Esophagus squamous epithelium (tissue), 5 donors: Measurements from ENCODE around the gene SERGEF. TPM values are rescaled to one million over a fixed set of nuclear protein-coding genes. Genes with fewer than 3 reads are reported as not detected.

Experiments
- DNase-seq: peaks from one replicate; lab custom pipeline; 2025; lab: John Stamatoyannopoulos, UW
- H3K27ac ChIP-seq, 4 donors: fragments of 200-600 bp; sonication (generic); one replicate each; pipeline ENCODE4 v1.5.1; 2016 to 2019; ENCODE audit warnings: mild to moderate bottlenecking in 1 of 4
- H3K27me3 ChIP-seq, 4 donors: fragments of 200-600 bp; sonication (generic); 1 replicate in 3 of 4; 2 replicates in 1 of 4; pipeline versions ENCODE4 v1.5.1 to v1.6.0; 2017 to 2021; ENCODE audit warnings: antibody characterized with exemption in 1 of 4
- H3K36me3 ChIP-seq, 3 donors: fragments of 200-600 bp; sonication (generic); one replicate each; pipeline ENCODE4 v1.5.1; 2016 to 2019
- H3K4me1 ChIP-seq, 3 donors: fragments of 200-600 bp; sonication (generic); one replicate each; pipeline ENCODE4 v1.5.1; 2017 to 2019
- H3K4me3 ChIP-seq, 4 donors: fragments of 200-600 bp; sonication (generic); 1 replicate in 3 of 4; 2 replicates in 1 of 4; pipeline ENCODE4 v1.5.1; 2016 to 2019; ENCODE audit warnings: mild to moderate bottlenecking in 2 of 4, moderate library complexity in 1 of 4
- H3K9me3 ChIP-seq, 3 donors: fragments of 200-600 bp; sonication (generic); one replicate each; pipeline ENCODE4 v1.5.1; 2016 to 2019
- POLR2A ChIP-seq, 4 donors: fragments of 450-650 bp; IDR thresholded peaks; one replicate each; pipeline ENCODE4 v1.6.1; 2017; ENCODE audit warnings: antibody characterized with exemption in 4 of 4, mild to moderate bottlenecking in 4 of 4, moderate library complexity in 3 of 4
- WGBS, 2 donors: methylation state at CpG; one replicate each; pipeline ENCODE4 v1.1.5; 2018; 5-methylcytosine and 5-hydroxymethylcytosine counted together
- intact Hi-C: fragments of 100-400 bp; cut with DNase I; formaldehyde crosslinking; loops from one replicate; pipeline ENCODE4 v1.15.0; 2022
- total RNA-seq, 4 donors: library from RNA; depleted of rRNA; stranded (reverse); fragments of >200 nt; gene quantifications; one replicate each; pipeline ENCODE4 v1.1.0, GENCODE V29; 2016
- TF ChIP-seq, protein P1 (sequence below), 6 experiments: fragments of 450-650 bp in 4 of 6; fragments of 200-600 bp in 2 of 6; sonication (generic) in 2 of 6; IDR thresholded peaks; one replicate each; pipeline ENCODE4 v1.5.1; 2016 to 2019; ENCODE audit warnings: antibody characterized with exemption in 6 of 6, mild to moderate bottlenecking in 4 of 6, moderate library complexity in 4 of 6
- donor health status: DM: yes; HTN: yes; CAD: no.

SERGEF gene
- total RNA-seq, 4 donors from 2014 or later: 4.2 to 35.7 (median 13.4) TPM

DNA sequence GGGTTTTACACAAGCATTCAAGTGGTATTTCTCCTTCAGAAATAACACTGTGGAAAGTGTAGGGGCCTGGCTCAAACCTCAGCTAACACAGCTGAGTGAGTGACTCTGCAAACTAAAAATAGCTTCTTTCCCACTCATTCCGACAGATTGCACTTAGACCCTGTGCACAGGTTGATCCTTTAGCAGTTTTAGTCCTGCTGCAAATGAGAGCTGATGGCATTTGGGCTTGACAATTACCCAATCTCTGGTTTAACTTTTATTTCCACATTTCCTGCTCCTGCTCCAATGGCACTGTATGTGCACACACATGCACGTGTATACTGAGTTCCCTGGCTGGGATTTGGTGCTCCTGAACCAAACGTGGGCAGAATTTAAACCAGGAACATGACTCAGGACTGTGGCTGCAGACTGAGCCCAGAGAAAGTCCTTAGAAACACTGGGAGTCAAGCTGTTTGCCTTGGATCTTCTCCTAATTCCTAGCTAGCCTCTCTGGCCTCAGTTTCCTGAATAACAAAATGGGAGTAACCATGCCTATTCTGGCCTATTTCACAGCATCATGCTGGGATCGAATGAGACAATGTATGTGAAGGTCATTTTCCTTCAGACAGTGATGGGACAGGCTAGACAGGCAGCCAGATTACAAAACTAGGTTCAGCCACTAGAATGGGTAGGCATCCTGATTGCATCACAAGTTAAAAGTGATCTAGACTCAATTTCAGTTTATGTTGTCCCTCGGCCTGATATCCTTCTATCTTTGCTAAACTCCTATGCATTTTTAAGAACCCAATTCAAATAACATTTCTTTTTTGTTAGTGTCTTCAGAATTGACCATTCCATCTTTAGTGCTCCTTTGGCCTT lies 58.2 kb downstream of the SERGEF start:
- Histone ChIP-seq H3K4me3 (no peak overlapping the region), H3K36me3 (peaks cover 0 to 80% (median 0%) of the 10 kb centered on the region in 3 donors), H3K9me3 (no peaks in the 10 kb centered on the region), H3K27ac (no peak overlapping the region), H3K4me1 (peaks cover 0 to 36% (median 0%) of the 10 kb centered on the region in 3 donors), H3K27me3 (no peaks in the 10 kb centered on the region)
- intact Hi-C loops: no loop called here
- no peak for TF ChIP-seq POLR2A (IDR thresholded peaks at IDR 0.05)
- TF ChIP-seq, protein P1, sequence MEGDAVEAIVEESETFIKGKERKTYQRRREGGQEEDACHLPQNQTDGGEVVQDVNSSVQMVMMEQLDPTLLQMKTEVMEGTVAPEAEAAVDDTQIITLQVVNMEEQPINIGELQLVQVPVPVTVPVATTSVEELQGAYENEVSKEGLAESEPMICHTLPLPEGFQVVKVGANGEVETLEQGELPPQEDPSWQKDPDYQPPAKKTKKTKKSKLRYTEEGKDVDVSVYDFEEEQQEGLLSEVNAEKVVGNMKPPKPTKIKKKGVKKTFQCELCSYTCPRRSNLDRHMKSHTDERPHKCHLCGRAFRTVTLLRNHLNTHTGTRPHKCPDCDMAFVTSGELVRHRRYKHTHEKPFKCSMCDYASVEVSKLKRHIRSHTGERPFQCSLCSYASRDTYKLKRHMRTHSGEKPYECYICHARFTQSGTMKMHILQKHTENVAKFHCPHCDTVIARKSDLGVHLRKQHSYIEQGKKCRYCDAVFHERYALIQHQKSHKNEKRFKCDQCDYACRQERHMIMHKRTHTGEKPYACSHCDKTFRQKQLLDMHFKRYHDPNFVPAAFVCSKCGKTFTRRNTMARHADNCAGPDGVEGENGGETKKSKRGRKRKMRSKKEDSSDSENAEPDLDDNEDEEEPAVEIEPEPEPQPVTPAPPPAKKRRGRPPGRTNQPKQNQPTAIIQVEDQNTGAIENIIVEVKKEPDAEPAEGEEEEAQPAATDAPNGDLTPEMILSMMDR (IDR thresholded peaks at IDR 0.05): no peak
- no peak for DNase-seq
- WGBS, 2 donors: 53 to 54% methylated on average over 5 of the region's 5 CpGs

DNA sequence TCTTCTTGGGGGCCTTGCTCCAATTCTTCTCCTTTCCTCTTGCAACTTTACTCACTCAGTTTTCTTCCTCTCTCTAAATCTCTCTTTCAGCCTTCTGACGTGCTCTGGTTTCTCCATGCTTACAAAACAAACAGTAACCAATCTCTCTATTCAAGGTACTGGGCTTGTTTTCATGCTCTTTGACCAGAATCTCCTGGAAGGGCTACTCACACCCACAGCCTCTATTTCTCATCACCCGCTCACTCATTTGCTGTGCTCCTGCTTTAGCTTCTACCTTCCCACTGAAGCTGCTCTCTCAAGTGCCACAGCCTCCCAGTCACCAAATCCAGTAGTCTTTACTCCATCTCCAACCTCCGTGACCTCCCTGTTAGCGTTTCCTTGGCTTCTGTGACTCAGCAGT lies 60.4 kb downstream of the SERGEF start:
- no peak overlapping the region for H3K4me3 ChIP-seq
- TF ChIP-seq, protein P1 (IDR thresholded peaks at IDR 0.05): no peak
- no peak for TF ChIP-seq POLR2A (IDR thresholded peaks at IDR 0.05)
- intact Hi-C loops: no loop called here
- peaks cover 0 to 36% (median 0%) of the 10 kb centered on the region in 3 donors for H3K4me1 ChIP-seq
- no peak overlapping the region for H3K27ac ChIP-seq
- peaks cover 0 to 74% (median 0%) of the 10 kb centered on the region in 3 donors for H3K36me3 ChIP-seq
- 71 to 90% methylated on average over 4 of the region's 4 CpGs for WGBS, 2 donors
- no peak for DNase-seq
- no peaks in the 10 kb centered on the region for H3K9me3 ChIP-seq
- no peaks in the 10 kb centered on the region for H3K27me3 ChIP-seq

DNA sequence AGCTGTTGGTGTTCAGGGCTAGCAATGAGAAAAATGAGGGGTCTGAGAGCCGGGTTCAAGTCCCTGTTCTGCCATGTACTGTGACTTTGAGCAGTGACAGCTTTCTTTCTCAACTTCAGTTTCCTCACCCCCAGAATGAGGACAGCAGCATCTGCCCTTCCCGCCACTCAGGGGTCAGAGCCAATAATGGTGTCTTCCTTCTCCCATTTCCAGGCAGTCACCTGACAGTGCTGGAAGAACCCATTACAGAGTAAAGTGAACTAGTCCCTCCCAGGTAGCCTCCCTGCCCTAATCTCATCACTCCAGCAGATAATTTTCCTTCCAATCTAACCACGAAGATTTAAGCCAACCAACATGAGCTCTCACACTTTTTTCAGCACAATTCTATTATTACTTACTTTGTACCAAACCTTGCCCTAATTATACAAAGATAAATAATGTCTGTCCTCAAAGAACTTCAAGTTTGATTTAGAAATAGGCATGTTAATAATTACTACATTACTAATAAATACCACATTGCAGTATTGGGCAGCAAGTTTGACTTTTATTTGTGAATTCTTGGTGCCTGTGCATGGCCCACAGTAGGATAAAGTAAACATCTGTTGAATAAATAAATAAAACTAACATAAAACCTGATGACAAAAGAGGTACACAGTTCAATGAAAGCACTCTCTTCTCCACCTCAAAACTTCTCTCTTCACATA lies 61.0 kb downstream of the SERGEF start:
- Histone ChIP-seq H3K9me3 (no peaks in the 10 kb centered on the region), H3K27ac (no peak overlapping the region), H3K4me3 (no peak overlapping the region), H3K4me1 (peaks cover 0 to 36% (median 0%) of the 10 kb centered on the region in 3 donors), H3K27me3 (no peaks in the 10 kb centered on the region), H3K36me3 (peaks cover 0 to 71% (median 0%) of the 10 kb centered on the region in 3 donors)
- DNase-seq: no peak
- no peak for TF ChIP-seq POLR2A (IDR thresholded peaks at IDR 0.05)
- TF ChIP-seq, protein P1 (IDR thresholded peaks at IDR 0.05): no peak
- intact Hi-C loops: no loop called here
- WGBS, 2 donors: 83 to 85% methylated on average over 3 of the region's 3 CpGs

DNA sequence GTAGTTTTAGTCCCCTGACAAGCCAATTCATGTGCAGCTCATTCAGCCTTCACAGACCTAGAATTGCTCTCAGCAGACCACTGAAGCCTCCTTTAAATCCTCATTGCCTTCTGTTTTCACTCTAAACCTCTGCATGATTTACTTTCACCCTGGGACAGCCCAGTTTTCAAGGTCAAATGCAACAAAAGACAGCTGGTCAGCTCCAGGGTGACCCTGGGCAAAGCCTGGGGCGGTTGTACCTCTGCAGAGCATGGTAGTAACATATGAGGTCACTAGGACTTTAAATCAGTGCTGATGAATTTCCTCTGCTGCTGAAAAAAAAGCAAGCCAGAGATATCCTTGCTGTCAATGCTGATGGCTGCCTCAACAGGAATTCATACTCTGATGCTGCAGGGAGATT lies 62.2 kb downstream of the SERGEF start:
- Histone ChIP-seq H3K27me3 (no peaks in the 10 kb centered on the region), H3K4me1 (peaks cover 0 to 27% (median 0%) of the 10 kb centered on the region in 3 donors), H3K36me3 (peaks cover 0 to 66% (median 0%) of the 10 kb centered on the region in 3 donors), H3K4me3 (no peak overlapping the region), H3K27ac (no peak overlapping the region), H3K9me3 (no peaks in the 10 kb centered on the region)
- 100% methylated on average over 1 of the region's 1 CpG for WGBS, 2 donors
- TF ChIP-seq POLR2A (IDR thresholded peaks at IDR 0.05): no peak
- TF ChIP-seq, protein P1 (IDR thresholded peaks at IDR 0.05): no peak
- intact Hi-C loops: no loop called here
- DNase-seq: no peak

DNA sequence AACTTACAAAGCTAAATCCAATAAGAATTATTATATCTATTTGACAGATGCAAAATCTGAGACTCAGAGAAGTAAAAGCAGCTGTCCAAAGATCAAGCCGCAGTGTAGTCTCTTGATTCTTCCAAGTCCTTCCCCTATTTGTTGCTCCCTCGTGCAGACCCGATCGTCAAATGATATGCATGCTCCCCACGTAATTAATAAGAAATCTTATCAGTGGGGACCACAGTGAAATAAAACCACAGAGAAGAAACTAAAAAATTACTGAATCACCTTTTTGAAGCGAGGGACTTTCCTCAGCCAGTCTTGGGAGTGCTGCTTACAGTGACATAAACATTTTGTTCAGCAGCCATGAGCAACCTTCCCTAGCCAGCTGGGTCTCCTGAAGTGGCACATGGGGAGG lies 64.6 kb downstream of the SERGEF start:
- WGBS, 2 donors: 87 to 88% methylated on average over 6 of the region's 6 CpGs
- Histone ChIP-seq H3K27ac (no peak overlapping the region), H3K4me1 (peaks cover 0 to 9% (median 0%) of the 10 kb centered on the region in 3 donors), H3K9me3 (peaks cover 0 to 9% (median 7%) of the 10 kb centered on the region in 3 donors), H3K4me3 (no peak overlapping the region), H3K27me3 (no peaks in the 10 kb centered on the region), H3K36me3 (peaks cover 0 to 62% (median 0%) of the 10 kb centered on the region in 3 donors)
- intact Hi-C loops: no loop called here
- no peak for DNase-seq
- TF ChIP-seq, protein P1 (IDR thresholded peaks at IDR 0.05): no peak
- no peak for TF ChIP-seq POLR2A (IDR thresholded peaks at IDR 0.05)
